Stimulated activated effector memory CD8-positive, alpha-beta T cell treated with anti-CD3 and anti-CD28 coated beads, Interleukin-12 subunit alpha, Interleukin-12 subunit beta, amount 100 ng/mL, for 72 hours (primary cell): ENCODE data around the gene CYS1.
"Not testable (repeated sequence)": the region's sequence is repeated elsewhere in the genome, so short reads cannot be mapped to it uniquely, and the experiment has no call there.

ENCODE experiments used
- ATAC-seq: fragments of 150-1000 bp; cut with Tn5 transposase; 2 replicates; pipeline ENCODE4 v1.10.0; 2021
- DNase-seq, 2 donors: peaks; one replicate each; pipeline ENCODE4 v3.0.0; 2021 to 2022; ENCODE audit warnings: low spot score in 2 of 2
- H3K27ac Mint-ChIP-seq: one replicate; pipeline ENCODE4 v1.8.0; 2022; ENCODE audit warnings: mild to moderate bottlenecking, mixed read lengths
- H3K36me3 Mint-ChIP-seq: one replicate; pipeline ENCODE4 v1.8.0; 2022; ENCODE audit warnings: mild to moderate bottlenecking, mixed read lengths
- H3K4me1 Mint-ChIP-seq: one replicate; pipeline ENCODE4 v1.8.0; 2022; ENCODE audit warnings: mixed read lengths
- H3K4me3 Mint-ChIP-seq: one replicate; pipeline ENCODE4 v1.8.0; 2022; ENCODE audit warnings: mild to moderate bottlenecking, mixed read lengths
- H3K9me3 Mint-ChIP-seq: one replicate; pipeline ENCODE4 v1.8.0; 2022; ENCODE audit warnings: mixed read lengths

CYS1 gene

GRCh38 chr2:10103179-10103578 lies 23.0 kb upstream of the CYS1 start:
- DNase-seq (no peak), ATAC-seq (no peak)
- Mint-ChIP-seq H3K4me3 (no peak overlapping the region), H3K9me3 (no peaks in the 10 kb centered on the region), H3K4me1 (no peaks in the 10 kb centered on the region), H3K36me3 (no peaks in the 10 kb centered on the region), H3K27ac (no peak overlapping the region)

- DNase-seq (no peak), ATAC-seq (no peak)
- Mint-ChIP-seq H3K36me3 (no peaks in the 10 kb centered on the region), H3K9me3 (no peaks in the 10 kb centered on the region), H3K4me3 (no peak overlapping the region), H3K27ac (no peak overlapping the region), H3K4me1 (no peaks in the 10 kb centered on the region)
Observed at GRCh38 chr2:10101491-10101890, 21.3 kb upstream of the CYS1 start.

- ATAC-seq (peak; percentile 77), DNase-seq (peak in 1 of 2 donors; percentile 28)
- H3K4me1 Mint-ChIP-seq, result no peaks in the 10 kb centered on the region
- no peak overlapping the region for H3K4me3 Mint-ChIP-seq
- H3K27ac Mint-ChIP-seq, result no peak overlapping the region
- H3K9me3 Mint-ChIP-seq, result no peaks in the 10 kb centered on the region
- H3K36me3 Mint-ChIP-seq, result no peaks in the 10 kb centered on the region
Observed at GRCh38 chr2:10097352-10098148, 17.3 kb upstream of the CYS1 start.

GRCh38 chr2:10096641-10097040 lies 16.4 kb upstream of the CYS1 start:
- no peak overlapping the region for H3K27ac Mint-ChIP-seq
- H3K36me3 Mint-ChIP-seq, result no peaks in the 10 kb centered on the region
- H3K4me3 Mint-ChIP-seq, result no peak overlapping the region
- H3K4me1 Mint-ChIP-seq, result no peaks in the 10 kb centered on the region
- ATAC-seq (no peak), DNase-seq (no peak)
- H3K9me3 Mint-ChIP-seq, result no peaks in the 10 kb centered on the region

GRCh38 chr2:10095175-10095574 lies 15.0 kb upstream of the CYS1 start:
- H3K9me3 Mint-ChIP-seq, result no peaks in the 10 kb centered on the region
- H3K4me1 Mint-ChIP-seq, result peaks cover 6% of the 10 kb centered on the region
- H3K36me3 Mint-ChIP-seq, result no peaks in the 10 kb centered on the region
- DNase-seq, result no peak
- no peak overlapping the region for H3K4me3 Mint-ChIP-seq
- ATAC-seq, result no peak
- H3K27ac Mint-ChIP-seq, result no peak overlapping the region

GRCh38 chr2:10094271-10094814 lies 14.1 kb upstream of the CYS1 start:
- Mint-ChIP-seq H3K4me3 (no peak overlapping the region), H3K27ac (no peak overlapping the region), H3K4me1 (peaks cover 6% of the 10 kb centered on the region), H3K9me3 (no peaks in the 10 kb centered on the region), H3K36me3 (no peaks in the 10 kb centered on the region)
- DNase-seq, result no peak
- no peak for ATAC-seq

- H3K4me3 Mint-ChIP-seq, result peak overlapping the region; percentile 61
- not testable (repeated sequence) for DNase-seq, H3K27ac Mint-ChIP-seq, ATAC-seq, H3K36me3 Mint-ChIP-seq, H3K9me3 Mint-ChIP-seq, H3K4me1 Mint-ChIP-seq
Observed at GRCh38 chr2:10091889-10092244, 11.7 kb upstream of the CYS1 start.

- Mint-ChIP-seq H3K36me3 (no peaks in the 10 kb centered on the region), H3K4me3 (peak overlapping the region; percentile 61), H3K9me3 (no peaks in the 10 kb centered on the region), H3K4me1 (peaks cover 6% of the 10 kb centered on the region), H3K27ac (no peak overlapping the region)
- ATAC-seq (peak; percentile 43), DNase-seq (no peak)
Observed at GRCh38 chr2:10091182-10091888, 11.1 kb upstream of the CYS1 start.

GRCh38 chr2:10089565-10090190 lies 9.5 kb upstream of the CYS1 start:
- Mint-ChIP-seq H3K4me1 (peaks cover 6% of the 10 kb centered on the region), H3K27ac (no peak overlapping the region), H3K36me3 (no peaks in the 10 kb centered on the region), H3K4me3 (no peak overlapping the region), H3K9me3 (no peaks in the 10 kb centered on the region)
- DNase-seq (no peak), ATAC-seq (no peak)

- no peak for DNase-seq
- Mint-ChIP-seq H3K27ac (no peak overlapping the region), H3K4me3 (no peak overlapping the region), H3K36me3 (no peaks in the 10 kb centered on the region), H3K4me1 (peaks cover 12% of the 10 kb centered on the region), H3K9me3 (no peaks in the 10 kb centered on the region)
- no peak for ATAC-seq
Observed at GRCh38 chr2:10087360-10087759, 7.1 kb upstream of the CYS1 start.

GRCh38 chr2:10086950-10087349 lies 6.7 kb upstream of the CYS1 start:
- H3K4me3 Mint-ChIP-seq, result no peak overlapping the region
- H3K27ac Mint-ChIP-seq, result no peak overlapping the region
- H3K36me3 Mint-ChIP-seq, result no peaks in the 10 kb centered on the region
- DNase-seq, result no peak
- peaks cover 12% of the 10 kb centered on the region for H3K4me1 Mint-ChIP-seq
- no peak for ATAC-seq
- no peaks in the 10 kb centered on the region for H3K9me3 Mint-ChIP-seq

- Mint-ChIP-seq H3K4me3 (no peak overlapping the region), H3K27ac (no peak overlapping the region), H3K36me3 (no peaks in the 10 kb centered on the region), H3K9me3 (no peaks in the 10 kb centered on the region), H3K4me1 (peaks cover 12% of the 10 kb centered on the region)
- DNase-seq (no peak), ATAC-seq (no peak)
Observed at GRCh38 chr2:10085668-10086059, 5.5 kb upstream of the CYS1 start.

- Mint-ChIP-seq H3K4me1 (peaks cover 12% of the 10 kb centered on the region), H3K27ac (no peak overlapping the region), H3K9me3 (no peaks in the 10 kb centered on the region), H3K36me3 (no peaks in the 10 kb centered on the region), H3K4me3 (no peak overlapping the region)
- no peak for ATAC-seq
- DNase-seq, result no peak
Observed at GRCh38 chr2:10085043-10085667, 4.9 kb upstream of the CYS1 start.

GRCh38 chr2:10084223-10084865 lies 4.1 kb upstream of the CYS1 start:
- no peak overlapping the region for H3K4me3 Mint-ChIP-seq
- no peaks in the 10 kb centered on the region for H3K36me3 Mint-ChIP-seq
- DNase-seq (no peak), ATAC-seq (no peak)
- no peaks in the 10 kb centered on the region for H3K9me3 Mint-ChIP-seq
- H3K27ac Mint-ChIP-seq, result no peak overlapping the region
- H3K4me1 Mint-ChIP-seq, result peaks cover 12% of the 10 kb centered on the region

GRCh38 chr2:10083692-10084211 lies 3.5 kb upstream of the CYS1 start:
- H3K36me3 Mint-ChIP-seq, result no peaks in the 10 kb centered on the region
- no peak for DNase-seq
- H3K27ac Mint-ChIP-seq, result no peak overlapping the region

More at GRCh38 chr2:10083692-10084211, 3.5 kb upstream of the CYS1 start:
- no peak for ATAC-seq
- Mint-ChIP-seq H3K4me3 (no peak overlapping the region), H3K4me1 (peaks cover 12% of the 10 kb centered on the region), H3K9me3 (no peaks in the 10 kb centered on the region)
